ENCODE results near the gene KRTAP5-6. TPM values are rescaled to one million over a fixed set of nuclear protein-coding genes. Genes with fewer than 3 reads are reported as not detected.

Gene KRTAP5-6
- total RNA-seq, 1 experiment from 2014 or later = not detected

DNA sequence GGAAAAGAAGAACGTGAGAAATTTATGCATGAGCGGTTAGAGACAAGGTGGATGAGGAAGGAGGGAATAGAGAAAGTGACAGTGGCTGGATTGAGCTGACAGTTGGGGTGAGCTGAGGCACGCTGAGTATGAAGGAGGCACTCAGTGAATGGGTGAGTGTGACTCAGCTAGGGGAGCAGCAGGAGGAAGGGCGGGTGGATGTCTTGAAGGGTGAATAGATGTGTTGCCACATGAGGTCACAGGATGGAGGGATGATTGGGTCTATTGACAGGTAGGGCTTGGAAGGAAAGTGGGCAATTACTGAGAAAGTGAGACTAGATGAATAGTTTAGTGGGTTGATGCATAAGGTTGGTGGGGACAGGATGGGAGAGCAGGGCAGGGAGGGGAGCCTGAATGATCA, 45.4 kb downstream of the KRTAP5-6 start:
- Histone ChIP-seq H3K4me3 (replicated peaks in 1 of 2; ENCODE audit: low read depth in 1 of 2, low read length in 2 of 2) (no peak overlapping the region), H3K27ac (ENCODE audit: low read depth, low read length) (no peak overlapping the region), H3K4me2 (ENCODE audit: low read length) (no peak overlapping the region), H4K20me1 (ENCODE audit: insufficient read depth) (no peaks in the 10 kb centered on the region), H3K9me2 (ENCODE audit: insufficient read depth) (no peaks in the 10 kb centered on the region), H3K4me1 (ENCODE audit: control insufficient read depth in 1 of 2, insufficient read depth in 2 of 2, low read length in 2 of 2) (no peaks in the 10 kb centered on the region), H3K36me3 (ENCODE audit: control insufficient read depth in 1 of 2, insufficient read depth in 2 of 2, low read length in 2 of 2) (no peaks in the 10 kb centered on the region), H3K9ac (ENCODE audit: low read length) (no peak overlapping the region), H3K9me3 (ENCODE audit: control insufficient read depth in 1 of 2, insufficient read depth in 1 of 2, low read depth in 1 of 2, low read length in 2 of 2) (peaks cover 2 to 4% of the 10 kb centered on the region in 2 experiments; a peak in 3 of 4 replicates), H3K79me2 (ENCODE audit: insufficient read depth, low read length) (no peaks in the 10 kb centered on the region), H2AFZ (ENCODE audit: low read depth, low read length, poor library complexity, severe bottlenecking) (no peak overlapping the region), H3K27me3 (ENCODE audit: insufficient read depth, low read length) (peaks cover 12% of the 10 kb centered on the region; the same call in 1 of the 2 replicates)
- ChIA-PET POLR2A (no interaction called here), CTCF (no interaction called here), RAD21 (ENCODE audit: low non-redundant PET in 1 of 2, low total read pairs in 2 of 2, uncharacterized antibody in 2 of 2, unreplicated experiment in 2 of 2) (no interaction called here)
- no peak for TF ChIP-seq EZH2 (IDR thresholded peaks at IDR 0.05)
- TF ChIP-seq TCF7L2 (IDR thresholded peaks at IDR 0.05; ENCODE audit: borderline replicate concordance, extremely low read depth, insufficient read depth, insufficient read length) = no peak
- no peak for TF ChIP-seq ELF1 (IDR thresholded peaks at IDR 0.05; ENCODE audit: borderline replicate concordance, low read depth)
- TF ChIP-seq SP1 (IDR thresholded peaks at IDR 0.05; ENCODE audit: low read depth) = no peak
- no peak for TF ChIP-seq ZFX (IDR thresholded peaks at IDR 0.05)
- no peak for TF ChIP-seq RAD21 (IDR thresholded peaks at IDR 0.05; ENCODE audit: low read depth)
- no peak for TF ChIP-seq POLR2AphosphoS5 (IDR thresholded peaks at IDR 0.05; ENCODE audit: low read depth, low read length)
- TF ChIP-seq, protein P1, sequence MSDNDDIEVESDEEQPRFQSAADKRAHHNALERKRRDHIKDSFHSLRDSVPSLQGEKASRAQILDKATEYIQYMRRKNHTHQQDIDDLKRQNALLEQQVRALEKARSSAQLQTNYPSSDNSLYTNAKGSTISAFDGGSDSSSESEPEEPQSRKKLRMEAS (IDR thresholded peaks at IDR 0.05) = no peak
- TF ChIP-seq SIN3A (IDR thresholded peaks at IDR 0.05; ENCODE audit: low read depth) = no peak
- TF ChIP-seq, protein P2, sequence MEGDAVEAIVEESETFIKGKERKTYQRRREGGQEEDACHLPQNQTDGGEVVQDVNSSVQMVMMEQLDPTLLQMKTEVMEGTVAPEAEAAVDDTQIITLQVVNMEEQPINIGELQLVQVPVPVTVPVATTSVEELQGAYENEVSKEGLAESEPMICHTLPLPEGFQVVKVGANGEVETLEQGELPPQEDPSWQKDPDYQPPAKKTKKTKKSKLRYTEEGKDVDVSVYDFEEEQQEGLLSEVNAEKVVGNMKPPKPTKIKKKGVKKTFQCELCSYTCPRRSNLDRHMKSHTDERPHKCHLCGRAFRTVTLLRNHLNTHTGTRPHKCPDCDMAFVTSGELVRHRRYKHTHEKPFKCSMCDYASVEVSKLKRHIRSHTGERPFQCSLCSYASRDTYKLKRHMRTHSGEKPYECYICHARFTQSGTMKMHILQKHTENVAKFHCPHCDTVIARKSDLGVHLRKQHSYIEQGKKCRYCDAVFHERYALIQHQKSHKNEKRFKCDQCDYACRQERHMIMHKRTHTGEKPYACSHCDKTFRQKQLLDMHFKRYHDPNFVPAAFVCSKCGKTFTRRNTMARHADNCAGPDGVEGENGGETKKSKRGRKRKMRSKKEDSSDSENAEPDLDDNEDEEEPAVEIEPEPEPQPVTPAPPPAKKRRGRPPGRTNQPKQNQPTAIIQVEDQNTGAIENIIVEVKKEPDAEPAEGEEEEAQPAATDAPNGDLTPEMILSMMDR (IDR thresholded peaks at IDR 0.05 in 2 of 3, conservative IDR thresholded peaks at IDR 0.05 in 1 of 3; ENCODE audit: borderline replicate concordance in 1 of 3, insufficient read depth in 1 of 3, low read depth in 2 of 3, low read length in 2 of 3) = no peak
- no peak for TF ChIP-seq POLR2A (IDR thresholded peaks at IDR 0.05; ENCODE audit: borderline replicate concordance, extremely low read depth, insufficient read depth, insufficient read length)
- TF ChIP-seq FOSL1 (IDR thresholded peaks at IDR 0.05; ENCODE audit: low read depth) = no peak
- no peak for TF ChIP-seq SRF (IDR thresholded peaks at IDR 0.05; ENCODE audit: low read depth)
- intact Hi-C loops (cut with micrococcal nuclease) = no loop called here
- no peak for DNase-seq (ENCODE audit: low read depth, low spot score)
- no TSS peak for BruUV-seq (replicated peaks)
- ATAC-seq = no peak; the same call in 1 of the 2 replicates
